Keratinocyte (primary cell): ENCODE results near the gene THEM4. TPM values are rescaled to one million over a fixed set of nuclear protein-coding genes. Genes with fewer than 3 reads are reported as not detected.

Experiments used
- DNase-seq: peaks from one replicate; pipeline ENCODE4 v3.0.0-alpha.2; 2011; ENCODE audit warnings: low read depth, missing footprints, low spot score
- FAIRE-seq: peaks from 2 replicates; lab custom pipeline; 2011; peaks lifted over from hg19 to GRCh38; lab: Jason Lieb, UNC
- H2AFZ ChIP-seq: 2 replicates; pipeline ENCODE4 v1.6.0; 2012; ENCODE audit warnings: low read length, control low read depth, inconsistent platforms; ENCODE audit not compliant: control insufficient read depth
- H3K27ac ChIP-seq: 2 replicates; pipeline ENCODE4 v1.5.1; 2011; ENCODE audit warnings: low read length; ENCODE audit not compliant: control insufficient read depth, insufficient read depth
- H3K27me3 ChIP-seq: 3 replicates; pipeline ENCODE4 v1.6.0; 2011; ENCODE audit warnings: low read length; ENCODE audit not compliant: control insufficient read depth, insufficient read depth; ENCODE audit errors: extremely low read depth
- H3K36me3 ChIP-seq, 2 experiments: 2 replicates in 1 of 2; 3 replicates in 1 of 2; pipeline ENCODE4 v1.5.1; 2011; ENCODE audit warnings: low read length in 2 of 2, mild to moderate bottlenecking in 1 of 2; ENCODE audit not compliant: control insufficient read depth in 2 of 2, insufficient read depth in 2 of 2; ENCODE audit errors: extremely low read depth in 1 of 2
- H3K4me1 ChIP-seq: 3 replicates; pipeline ENCODE4 v1.5.1; 2011; ENCODE audit warnings: low read length; ENCODE audit not compliant: control insufficient read depth, insufficient read depth; ENCODE audit errors: extremely low read depth
- H3K4me2 ChIP-seq: 3 replicates; pipeline ENCODE4 v1.6.0; 2011; ENCODE audit warnings: low read depth, low read length; ENCODE audit not compliant: control insufficient read depth, insufficient read depth; ENCODE audit errors: extremely low read depth
- H3K4me3 ChIP-seq, 3 experiments: fragments of 200-600 bp in 1 of 3; sonication (generic) in 1 of 3; 2 replicates in 2 of 3; 3 replicates in 1 of 3; pipeline ENCODE4 v1.5.1; 2011 to 2016; ENCODE audit warnings: low read length in 3 of 3, mild to moderate bottlenecking in 3 of 3, control low read depth in 2 of 3, inconsistent platforms in 1 of 3, low read depth in 1 of 3, mixed read lengths in 1 of 3, mixed run types in 1 of 3, moderate library complexity in 1 of 3; ENCODE audit not compliant: control insufficient read depth in 2 of 3, insufficient read depth in 2 of 3; ENCODE audit errors: extremely low read depth in 1 of 3
- H3K79me2 ChIP-seq: 2 replicates; pipeline ENCODE4 v1.6.0; 2012; ENCODE audit warnings: low read length; ENCODE audit not compliant: control insufficient read depth, insufficient read depth
- H3K9ac ChIP-seq: 3 replicates; pipeline ENCODE4 v1.6.0; 2011; ENCODE audit warnings: low read length; ENCODE audit not compliant: control insufficient read depth, insufficient read depth; ENCODE audit errors: extremely low read depth
- H3K9me1 ChIP-seq: 3 replicates; pipeline ENCODE4 v1.6.0; 2011; ENCODE audit warnings: low read length; ENCODE audit not compliant: control insufficient read depth, insufficient read depth; ENCODE audit errors: extremely low read depth
- H3K9me3 ChIP-seq: 2 replicates; pipeline ENCODE4 v1.5.1; 2012; ENCODE audit warnings: low read depth, low read length; ENCODE audit not compliant: control insufficient read depth
- H4K20me1 ChIP-seq: 3 replicates; pipeline ENCODE4 v1.6.0; 2011; ENCODE audit warnings: low read length; ENCODE audit not compliant: control insufficient read depth, insufficient read depth; ENCODE audit errors: extremely low read depth
- CTCF ChIP-seq, 3 experiments: IDR thresholded peaks in 1 of 3; conservative IDR thresholded peaks in 1 of 3; optimal IDR thresholded peaks in 1 of 3; 2 replicates in 2 of 3; 3 replicates in 1 of 3; pipeline versions ENCODE3 to v1.5.1; 2011; ENCODE audit warnings: low read length in 3 of 3, mild to moderate bottlenecking in 3 of 3, moderate library complexity in 2 of 3, control low read depth in 1 of 3, inconsistent platforms in 1 of 3; ENCODE audit not compliant: insufficient read depth in 2 of 3; ENCODE audit errors: extremely low read depth in 1 of 3
- EZH2 ChIP-seq: IDR thresholded peaks from one replicate; pipeline ENCODE4 v1.6.1; 2012; ENCODE audit warnings: inconsistent platforms, mild to moderate bottlenecking, low read length, moderate library complexity
- dilution Hi-C: fragments of 300-500 bp; cut with MboI; formaldehyde crosslinking; loops from one replicate; pipeline ENCODE4 v1.7.0; 2020; ENCODE audit warnings: low sequenced_read_pairs; ENCODE audit not compliant: extremely low pct_ligation_motif_present
- polyA plus RNA-seq, 5 experiments: library from polyadenylated mRNA; depleted of rRNA in 3 of 5; stranded (reverse) in 3 of 5; stranded (forward) in 1 of 5; unstranded in 1 of 5; fragments of >200 nt; gene quantifications; 1 replicate in 1 of 5; 2 replicates in 3 of 5; 3 replicates in 1 of 5; pipeline versions ENCODE4 v1.2.1 to v1.2.3, GENCODE V29; 2011 to 2012; ENCODE audit warnings: missing spikeins in 2 of 5, low read depth in 1 of 5, low replicate concordance in 1 of 5

Gene THEM4
- polyA plus RNA-seq, 1 donor (not counting 4 experiments of a cell fraction or from before 2014, with no cell fraction given) = 23.3 TPM

DNA sequence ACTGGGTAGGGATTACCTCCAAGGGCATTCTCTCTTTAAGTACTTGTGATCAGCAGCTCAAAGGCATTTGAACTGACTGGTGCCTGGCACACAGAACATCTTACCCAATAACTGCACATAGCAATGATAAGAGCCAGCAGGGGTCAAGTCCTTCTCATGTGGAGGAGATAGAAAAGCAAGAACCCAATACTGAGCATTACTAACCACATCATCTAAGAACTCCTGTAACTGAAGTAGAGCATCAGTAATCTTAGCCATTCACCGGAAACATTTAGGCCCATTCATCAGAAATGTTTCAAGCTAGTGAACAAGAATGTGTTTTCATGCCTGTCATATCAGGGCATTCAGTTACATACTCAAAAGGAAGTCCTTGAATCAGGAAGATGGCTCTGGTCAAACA is 33.6 kb upstream of the THEM4 start:
- TF ChIP-seq CTCF (optimal IDR thresholded peaks at IDR 0.05 in 1 of 3, IDR thresholded peaks at IDR 0.05 in 1 of 3, conservative IDR thresholded peaks at IDR 0.05 in 1 of 3; ENCODE audit: extremely low read depth in 1 of 3, insufficient read depth in 2 of 3, low read length in 3 of 3) (no peak), EZH2 (no peak)

DNA sequence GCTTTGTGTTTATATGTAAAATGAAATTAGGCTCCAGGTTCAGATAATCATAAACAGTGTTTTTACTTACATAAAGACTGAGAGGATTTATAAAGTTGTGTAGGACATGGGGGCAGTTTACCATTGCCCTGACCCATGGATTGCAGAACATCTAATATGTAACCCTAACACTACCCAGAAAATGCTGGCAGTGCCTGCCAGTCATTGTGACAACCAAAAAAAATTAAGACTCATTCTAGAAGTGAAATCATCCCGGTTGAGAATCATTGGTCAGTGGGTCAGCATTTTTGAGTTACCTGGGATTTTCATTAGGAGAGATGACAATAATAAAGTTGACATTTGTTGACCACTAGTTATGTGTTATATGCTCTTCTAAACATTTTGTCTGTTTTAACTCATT is 31.2 kb upstream of the THEM4 start:
- TF ChIP-seq CTCF (optimal IDR thresholded peaks at IDR 0.05 in 1 of 3, IDR thresholded peaks at IDR 0.05 in 1 of 3, conservative IDR thresholded peaks at IDR 0.05 in 1 of 3; ENCODE audit: extremely low read depth in 1 of 3, insufficient read depth in 2 of 3, low read length in 3 of 3) (no peak), EZH2 (no peak)
- peaks cover 27% of the 10 kb centered on the region for H3K4me1 ChIP-seq
- dilution Hi-C loops = no loop called here
- H3K4me3 ChIP-seq = no peak overlapping the region
- H3K79me2 ChIP-seq = no peaks in the 10 kb centered on the region
- H3K27ac ChIP-seq = peak overlapping the region; percentile 78
- H3K36me3 ChIP-seq = no peaks in the 10 kb centered on the region
- H2AFZ ChIP-seq = no peak overlapping the region
- no peaks in the 10 kb centered on the region for H3K27me3 ChIP-seq
- DNase-seq = no peak
- no peak overlapping the region for H3K9ac ChIP-seq
- FAIRE-seq = no peak
- H4K20me1 ChIP-seq = no peaks in the 10 kb centered on the region
- H3K4me2 ChIP-seq = no peak overlapping the region
- H3K9me3 ChIP-seq = no peaks in the 10 kb centered on the region
- no peaks in the 10 kb centered on the region for H3K9me1 ChIP-seq

More for the DNA sequence above, 33.6 kb upstream of the THEM4 start:
- Histone ChIP-seq H3K9me1 (no peaks in the 10 kb centered on the region), H3K27me3 (no peaks in the 10 kb centered on the region), H3K9me3 (no peaks in the 10 kb centered on the region), H4K20me1 (no peaks in the 10 kb centered on the region), H3K4me2 (no peak overlapping the region), H3K79me2 (no peaks in the 10 kb centered on the region), H3K27ac (no peak overlapping the region), H3K4me1 (peaks cover 45% of the 10 kb centered on the region), H3K36me3 (no peaks in the 10 kb centered on the region), H3K4me3 (no peak overlapping the region), H2AFZ (no peak overlapping the region), H3K9ac (no peak overlapping the region)
- DNase-seq (no peak), FAIRE-seq (no peak)
- dilution Hi-C loops = no loop called here
